Heart right ventricle (tissue), 16 donors: ENCODE data around the gene GSX1. TPM values are rescaled to one million over a fixed set of nuclear protein-coding genes. Genes with fewer than 3 reads are reported as not detected.

Experiments used
- ATAC-seq, 8 donors: fragments of 200-7000 bp; cut with Tn5 transposase; one replicate each; pipeline ENCODE4 v1.9.1; 2020; ENCODE audit warnings: mild to moderate bottlenecking in 8 of 8, moderate library complexity in 8 of 8, moderate number of reproducible peaks in 1 of 8
- DNase-seq, 2 donors: peaks; one replicate each; pipeline ENCODE4 v3.0.0-alpha.2; 2020
- H3K27ac ChIP-seq, 10 donors: fragments of 200-600 bp; sonication (generic) in 2 of 10; one replicate each; pipeline versions ENCODE4 v1.5.0 to v1.8.0; 2020 to 2022; ENCODE audit warnings: mild to moderate bottlenecking in 3 of 10
- H3K27me3 ChIP-seq, 7 donors: fragments of 200-600 bp; one replicate each; pipeline ENCODE4 v1.8.0; 2021 to 2022; ENCODE audit warnings: mild to moderate bottlenecking in 2 of 7
- H3K36me3 ChIP-seq, 9 donors: fragments of 200-600 bp; sonication (generic) in 1 of 9; one replicate each; pipeline versions ENCODE4 v1.5.0 to v1.8.0; 2020 to 2022; ENCODE audit warnings: mild to moderate bottlenecking in 2 of 9
- H3K4me1 ChIP-seq, 9 donors: fragments of 200-600 bp; sonication (generic) in 1 of 9; one replicate each; pipeline versions ENCODE4 v1.5.0 to v1.8.0; 2020 to 2022; ENCODE audit warnings: mild to moderate bottlenecking in 4 of 9
- H3K4me3 ChIP-seq, 10 donors: fragments of 200-600 bp; sonication (generic) in 2 of 10; one replicate each; pipeline versions ENCODE4 v1.5.0 to v1.8.0; 2020 to 2022; ENCODE audit warnings: mild to moderate bottlenecking in 7 of 10, moderate library complexity in 2 of 10
- H3K9me3 ChIP-seq, 11 donors: fragments of 200-600 bp in 10 of 11; sonication (generic) in 2 of 11; one replicate each; pipeline versions ENCODE4 v1.5.0 to v1.8.0; 2013 to 2022; ENCODE audit warnings: mild to moderate bottlenecking in 2 of 11, control low read depth in 1 of 11, moderate library complexity in 1 of 11
- CTCF ChIP-seq, 9 donors: fragments of 200-600 bp; sonication (generic) in 2 of 9; IDR thresholded peaks; one replicate each; pipeline versions ENCODE4 v1.5.0 to v1.8.0; 2021 to 2022; ENCODE audit warnings: antibody characterized with exemption in 9 of 9, mild to moderate bottlenecking in 5 of 9, moderate library complexity in 1 of 9
- WGBS, 2 donors: extraction: QIAGEN DNeasy Blood & Tissue Kit; methylation state at CpG; one replicate each; pipeline ENCODE4 v1.1.7; 2013; ENCODE audit warnings: inconsistent platforms in 1 of 2; 5-methylcytosine and 5-hydroxymethylcytosine counted together
- intact Hi-C, 10 donors: fragments of 100-400 bp; cut with DNase I; formaldehyde crosslinking; loops; one replicate each; pipeline versions ENCODE4 v1.11.1 to v1.14.2; 2022
- polyA plus RNA-seq, 2 donors: library from polyadenylated mRNA; stranded (reverse); fragments of 200-250 nt; gene quantifications; one replicate each; pipeline ENCODE4 v1.2.3, GENCODE V29; 2013
- total RNA-seq, 10 donors: library from RNA; stranded (reverse); fragmentation: NEBNext Ultra II Directional in 3 of 10; extraction: Animal tissue kit (Norgen Biotek cat#: 25700) in 3 of 10; gene quantifications; one replicate each; pipeline versions ENCODE4 v1.2.1 to v1.2.4, GENCODE V29; 2021 to 2023
- donor health status: Arrhythmogenic right ventricular cardiomyopathy.
- donor health status: ischemic (EF 13 %, LVEDD 7.1; RV severe dilation, severe dysfunction).
- donor health status: healthy with polysubstance abuse.
- donor health status: DM: no; HTN: yes; CAD: no.
- donor health status: DM: no; HTN: no; CAD: no.
- donor health status: ischemic (EF 25% LVEDD 6.9; RV normal size, moderate dysfunction).
- donor health status: ischemic (EF 25% LVEDD 5.7; RV mildly dilated, moderate dysfunction).
- donor health status: healthy.
- donor health status: DM: yes; HTN: yes; CAD: no.
- donor health status: Ischemic cardiomyopathy.
- donor health status: ischemic (EF 35%, LVEDD 5.7; RV mildly dilated, moderate dysfunction).
- donor health status: nonischemic (EF 11% LVEDD 7.7; RV severe dilation, severe dysfunction).
- donor health status: DM: yes; HTN: yes; CAD: no.
- donor health status: PGD.
- donor health status: ischemic (EF 29% LVEDD 5.4; RV normal size, mild dysfunction).
- donor health status: nonischemic (EF 23%, LVEDD 6.1; RV moderate dilation, normal function).

The GSX1 gene
- total and polyA plus RNA-seq, 12 donors, result not detected

- WGBS, 2 donors, result 80 to 86% methylated on average over 7 of the region's 7 CpGs
- DNase-seq, result no peak
- peaks cover 5 to 99% (median 76%) of the 10 kb centered on the region in 7 donors for H3K27me3 ChIP-seq
These were observed 40.9 kb downstream of the GSX1 start for GRCh38 chr13:27833206-27833605.

GRCh38 chr13:27834095-27834494 lies 41.8 kb downstream of the GSX1 start:
- DNase-seq, result no peak
- ATAC-seq, result no peak
- intact Hi-C loops, result loop anchor here in 8 of 10 donors (5.0 to 10.0 kb wide), 3 partner anchors 121 to 151 kb away; partner anchors contain the start of gene URAD (in 1 of the 8)
- Histone ChIP-seq H3K36me3 (no peaks in the 10 kb centered on the region), H3K27me3 (peaks cover 5 to 99% (median 76%) of the 10 kb centered on the region in 7 donors), H3K27ac (no peak overlapping the region), H3K9me3 (no peaks in the 10 kb centered on the region), H3K4me3 (no peak overlapping the region), H3K4me1 (peaks cover 0 to 8% (median 6%) of the 10 kb centered on the region in 9 donors)
- no peak for TF ChIP-seq CTCF (IDR thresholded peaks at IDR 0.05)
- 60 to 63% methylated on average over 6 of the region's 6 CpGs for WGBS, 2 donors

More at GRCh38 chr13:27833206-27833605, 40.9 kb downstream of the GSX1 start:
- Histone ChIP-seq H3K27ac (no peak overlapping the region), H3K4me3 (no peak overlapping the region), H3K4me1 (peaks cover 0 to 8% (median 6%) of the 10 kb centered on the region in 9 donors), H3K9me3 (no peaks in the 10 kb centered on the region), H3K36me3 (no peaks in the 10 kb centered on the region)
- intact Hi-C loops, result loop anchor here in 8 of 10 donors (5.0 to 10.0 kb wide), 3 partner anchors 122 to 152 kb away; partner anchors contain the start of gene URAD (in 1 of the 8)
- no peak for TF ChIP-seq CTCF (IDR thresholded peaks at IDR 0.05)
- no peak for ATAC-seq

- intact Hi-C loops, result loop anchor here in 5 of 10 donors (10.0 kb wide), 2 partner anchors 119 to 149 kb away; partner anchors contain the start of gene URAD (in 1 of the 5)
- DNase-seq, result no peak
- no peak for ATAC-seq
- Histone ChIP-seq H3K27me3 (peaks cover 5 to 91% (median 65%) of the 10 kb centered on the region in 7 donors), H3K36me3 (no peaks in the 10 kb centered on the region), H3K27ac (no peak overlapping the region), H3K4me1 (no peaks in the 10 kb centered on the region), H3K9me3 (no peaks in the 10 kb centered on the region), H3K4me3 (no peak overlapping the region)
- 87 to 92% methylated on average over 3 of the region's 3 CpGs for WGBS, 2 donors
- TF ChIP-seq CTCF (IDR thresholded peaks at IDR 0.05), result no peak
These were observed 43.5 kb downstream of the GSX1 start for GRCh38 chr13:27835799-27836198.

GRCh38 chr13:27839809-27840467 lies 47.7 kb downstream of the GSX1 start:
- Histone ChIP-seq H3K36me3 (no peaks in the 10 kb centered on the region), H3K9me3 (peaks cover 0 to 13% (median 0%) of the 10 kb centered on the region in 11 donors), H3K27ac (no peak overlapping the region), H3K27me3 (peaks cover 0 to 69% (median 49%) of the 10 kb centered on the region in 7 donors), H3K4me3 (no peak overlapping the region), H3K4me1 (no peaks in the 10 kb centered on the region)
- DNase-seq (no peak), ATAC-seq (no peak)
- 73 to 79% methylated on average over 8 of the region's 8 CpGs for WGBS, 2 donors
- TF ChIP-seq CTCF (IDR thresholded peaks at IDR 0.05), result no peak
- intact Hi-C loops, result loop anchor here in 5 of 10 donors (10.0 kb wide), 2 partner anchors 115 to 145 kb away; partner anchors contain the start of gene URAD (in 1 of the 5)
